MM.1S (cell line): Measurements from ENCODE around the gene ARHGAP26.

Experiments
- DNase-seq: peaks from one replicate; pipeline ENCODE4 v3.0.0-alpha.2; 2015
- H2AFZ ChIP-seq: fragments of 300-600 bp; sonication (generic); 2 replicates; pipeline ENCODE4 v1.6.0; 2016; ENCODE audit warnings: antibody characterized with exemption, low read length
- H3F3A ChIP-seq: fragments of 300-600 bp; sonication (generic); 2 replicates; pipeline ENCODE4 v1.6.1; 2016; ENCODE audit warnings: mild to moderate bottlenecking, antibody characterized with exemption, low read length, moderate library complexity, mixed read lengths; ENCODE audit not compliant: insufficient read depth
- H3K27ac ChIP-seq: fragments of 300-600 bp; sonication (generic); 2 replicates; pipeline ENCODE4 v1.5.1; 2016; ENCODE audit warnings: mild to moderate bottlenecking, low read length
- H3K27me3 ChIP-seq: fragments of 300-600 bp; sonication (generic); replicated peaks from 2 replicates; pipeline ENCODE4 v1.6.0; 2016; ENCODE audit warnings: low read length; ENCODE audit not compliant: insufficient read depth
- H3K36me3 ChIP-seq: fragments of 300-600 bp; sonication (generic); replicated peaks from 2 replicates; pipeline ENCODE4 v1.6.1; 2016; ENCODE audit warnings: mild to moderate bottlenecking, low read length, mixed read lengths; ENCODE audit not compliant: insufficient read depth
- H3K4me1 ChIP-seq: fragments of 300-600 bp; sonication (generic); 2 replicates; pipeline ENCODE4 v1.6.1; 2016; ENCODE audit warnings: low read length, mixed read lengths
- H3K4me2 ChIP-seq: fragments of 300-600 bp; sonication (generic); 2 replicates; pipeline ENCODE4 v1.6.0; 2016; ENCODE audit warnings: low read depth, low read length
- H3K4me3 ChIP-seq: fragments of 300-600 bp; sonication (generic); 2 replicates; pipeline ENCODE4 v1.5.1; 2016; ENCODE audit warnings: low read length, mixed read lengths
- H3K79me2 ChIP-seq: fragments of 300-600 bp; sonication (generic); 2 replicates; pipeline ENCODE4 v1.6.1; 2016; ENCODE audit warnings: mixed run types, low read length, mixed read lengths
- H3K9ac ChIP-seq: fragments of 300-600 bp; sonication (generic); 2 replicates; pipeline ENCODE4 v1.6.1; 2016; ENCODE audit warnings: low read length, mixed read lengths
- H3K9me2 ChIP-seq: fragments of 300-600 bp; sonication (generic); replicated peaks from 2 replicates; pipeline ENCODE4 v1.6.1; 2016; ENCODE audit warnings: mild to moderate bottlenecking, low read length, mixed read lengths; ENCODE audit not compliant: insufficient read depth
- H3K9me3 ChIP-seq: fragments of 300-600 bp; sonication (generic); replicated peaks from 2 replicates; pipeline ENCODE4 v1.6.1; 2016; ENCODE audit warnings: mild to moderate bottlenecking, low read length, mixed read lengths; ENCODE audit not compliant: insufficient read depth
- H4K20me1 ChIP-seq: fragments of 300-600 bp; sonication (generic); 2 replicates; pipeline ENCODE4 v1.6.1; 2016; ENCODE audit warnings: mild to moderate bottlenecking, low read length, moderate library complexity, mixed read lengths; ENCODE audit not compliant: insufficient read depth
- CTCF ChIP-seq: fragments of 300-600 bp; sonication (generic); IDR thresholded peaks from 2 replicates; pipeline ENCODE4 v1.5.1; 2016; ENCODE audit warnings: antibody characterized with exemption, low read length, mixed read lengths
- EZH2 ChIP-seq: fragments of 300-600 bp; sonication (generic); optimal IDR thresholded peaks from 2 replicates; pipeline ENCODE3; 2017; ENCODE audit warnings: low read depth, mild to moderate bottlenecking, antibody characterized with exemption, low read length, mixed read lengths
- EZH2phosphoT487 ChIP-seq: fragments of 300-600 bp; sonication (generic); IDR thresholded peaks from 2 replicates; pipeline ENCODE4 v1.6.1; 2018; ENCODE audit warnings: antibody characterized with exemption, low read length

The ARHGAP26 gene

GRCh38 chr5:143208365-143208641 lies 438.1 kb downstream of the ARHGAP26 start:
- Histone ChIP-seq H3K79me2 (no peaks in the 10 kb centered on the region), H3K27ac (no peak overlapping the region), H4K20me1 (no peaks in the 10 kb centered on the region), H3K9me3 (no peaks in the 10 kb centered on the region), H3K36me3 (no peaks in the 10 kb centered on the region), H3K4me1 (peaks cover 3% of the 10 kb centered on the region), H3K9me2 (no peaks in the 10 kb centered on the region), H3F3A (0 out of 2 replicates have a peak, but pooled peaks cover 1% of the 10 kb centered on the region), H3K27me3 (no peaks in the 10 kb centered on the region), H3K4me3 (no peak overlapping the region), H3K9ac (no peak overlapping the region), H3K4me2 (no peak overlapping the region), H2AFZ (no peak overlapping the region)
- no peak for DNase-seq
- TF ChIP-seq CTCF = no peak
- no peak for TF ChIP-seq EZH2
- no peak for TF ChIP-seq EZH2phosphoT487

GRCh38 chr5:143208781-143209510 lies 438.8 kb downstream of the ARHGAP26 start:
- Histone ChIP-seq H4K20me1 (no peaks in the 10 kb centered on the region), H3K27me3 (no peaks in the 10 kb centered on the region), H3K4me3 (no peak overlapping the region), H3K79me2 (no peaks in the 10 kb centered on the region), H3K9me3 (no peaks in the 10 kb centered on the region), H3K36me3 (no peaks in the 10 kb centered on the region), H3K27ac (no peak overlapping the region), H3F3A (peaks cover 8% of the 10 kb centered on the region), H3K9ac (no peak overlapping the region), H3K4me1 (peaks cover 9% of the 10 kb centered on the region), H3K9me2 (no peaks in the 10 kb centered on the region), H2AFZ (no peak overlapping the region), H3K4me2 (no peak overlapping the region)
- TF ChIP-seq EZH2phosphoT487 (no peak), EZH2 (no peak), CTCF (no peak; the same call in 1 of the 2 replicates)
- DNase-seq = no peak

GRCh38 chr5:143209881-143210395 lies 439.8 kb downstream of the ARHGAP26 start:
- no peak for DNase-seq
- Histone ChIP-seq H3K9ac (no peak overlapping the region), H3K36me3 (no peaks in the 10 kb centered on the region), H3K27me3 (no peaks in the 10 kb centered on the region), H2AFZ (no peak overlapping the region), H3K27ac (no peak overlapping the region), H3K9me2 (no peaks in the 10 kb centered on the region), H3K79me2 (no peaks in the 10 kb centered on the region), H4K20me1 (no peaks in the 10 kb centered on the region), H3K9me3 (no peaks in the 10 kb centered on the region), H3K4me3 (no peak overlapping the region), H3K4me1 (peaks cover 19% of the 10 kb centered on the region), H3F3A (peaks cover 14% of the 10 kb centered on the region), H3K4me2 (no peak overlapping the region)
- TF ChIP-seq EZH2 (no peak), CTCF (no peak), EZH2phosphoT487 (no peak)
